Measurements from ENCODE around the gene GFRA1. TPM values are rescaled to one million over a fixed set of nuclear protein-coding genes. Genes with fewer than 3 reads are reported as not detected.

The GFRA1 gene
- total and polyA plus RNA-seq, 5 experiments from 2014 or later: not detected

DNA sequence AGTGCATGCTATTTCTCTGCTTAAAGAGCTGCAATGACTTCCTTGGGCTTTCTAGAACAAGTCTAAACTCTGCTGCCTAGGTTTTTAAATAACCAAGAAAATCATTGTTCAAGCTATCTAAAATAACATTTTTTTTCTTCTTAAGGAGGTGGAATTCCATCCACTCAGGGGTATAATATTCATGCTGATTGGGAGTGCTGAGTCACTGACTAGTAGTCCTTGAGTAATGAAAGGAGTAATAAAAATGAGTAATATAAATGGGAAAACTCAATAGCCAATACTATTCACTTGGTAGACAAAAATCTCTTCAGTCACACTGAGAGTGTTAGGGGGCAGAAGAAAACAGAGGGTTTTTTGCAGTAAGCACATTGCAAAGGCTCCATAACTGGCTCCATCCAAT, 72.0 kb downstream of the GFRA1 start:
- ATAC-seq: no peak
- DNase-seq: no peak
- Mint-ChIP-seq H3K4me1 (no peaks in the 10 kb centered on the region), H3K9me3 (peaks cover 0 to 8% (median 0%) of the 10 kb centered on the region in 9 donors), H3K27ac (no peak overlapping the region), H3K4me3 (no peak overlapping the region), H3K27me3 (peaks cover 0 to 25% (median 3%) of the 10 kb centered on the region in 5 donors), H3K36me3 (no peaks in the 10 kb centered on the region)
- POLR2A ChIA-PET: no interaction called here

DNA sequence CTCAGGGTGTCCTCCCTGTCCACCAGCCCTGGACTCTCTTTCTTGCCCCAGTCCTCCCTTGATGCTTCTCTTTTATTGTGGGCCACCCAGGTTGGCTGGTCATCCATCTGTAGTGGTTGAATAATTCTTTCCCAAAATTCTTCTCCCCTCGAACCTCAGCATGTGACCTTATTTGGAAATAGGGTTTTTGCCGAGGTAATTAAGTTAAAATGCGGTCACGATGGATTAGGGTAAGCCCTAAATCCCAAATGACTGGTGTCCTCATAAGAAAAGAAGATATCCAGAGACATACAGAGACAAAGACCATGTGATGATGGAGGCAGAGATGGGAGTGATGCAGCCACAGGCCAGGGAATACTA, 74.3 kb downstream of the GFRA1 start:
- Mint-ChIP-seq H3K4me1 (no peaks in the 10 kb centered on the region), H3K27me3 (peaks cover 0 to 25% (median 3%) of the 10 kb centered on the region in 5 donors), H3K27ac (no peak overlapping the region), H3K4me3 (no peak overlapping the region), H3K9me3 (peaks cover 0 to 19% (median 8%) of the 10 kb centered on the region in 9 donors), H3K36me3 (peaks cover 0 to 4% (median 0%) of the 10 kb centered on the region in 3 donors)
- no peak for DNase-seq
- ATAC-seq: no peak
- POLR2A ChIA-PET: no interaction called here

DNA sequence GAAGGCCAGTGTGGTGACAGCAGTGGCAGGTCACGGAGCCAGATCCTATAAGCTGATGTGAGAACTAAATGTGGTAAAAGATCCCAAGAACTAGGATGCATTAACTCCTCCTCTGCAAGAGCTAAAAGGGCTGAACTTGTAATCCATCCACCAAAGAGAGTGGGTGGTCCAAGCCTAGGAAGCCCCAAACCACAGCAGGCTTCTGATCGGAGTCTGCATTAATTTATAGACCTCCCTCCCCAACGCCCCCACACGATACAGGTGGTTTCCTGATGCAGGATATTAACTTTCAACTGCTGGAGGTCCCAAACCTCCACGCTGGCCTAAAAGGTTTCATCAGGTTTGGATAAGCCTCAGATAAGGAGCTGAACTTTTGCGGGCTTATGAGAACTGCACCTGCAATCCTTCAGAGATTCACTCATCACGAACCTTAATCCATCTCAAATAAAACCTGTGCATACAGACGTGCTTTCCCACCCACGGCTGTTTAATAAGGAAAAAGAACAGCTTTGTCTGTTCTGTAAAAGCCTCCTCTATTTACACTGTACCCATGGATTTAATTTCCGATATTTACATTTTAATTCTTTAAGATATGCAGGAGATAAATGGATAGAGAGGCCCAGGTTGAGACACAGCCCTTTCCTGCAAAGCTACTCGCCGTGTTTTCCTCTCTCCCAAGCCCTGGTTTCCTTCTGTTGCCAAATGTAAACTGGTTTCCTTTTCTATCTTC, 74.9 kb downstream of the GFRA1 start:
- no peak for ATAC-seq
- H3K27me3 Mint-ChIP-seq: peaks cover 0 to 25% (median 3%) of the 10 kb centered on the region in 5 donors
- H3K4me1 Mint-ChIP-seq: no peaks in the 10 kb centered on the region
- no peak overlapping the region for H3K4me3 Mint-ChIP-seq
- peaks cover 0 to 4% (median 0%) of the 10 kb centered on the region in 3 donors for H3K36me3 Mint-ChIP-seq
- peaks cover 0 to 19% (median 8%) of the 10 kb centered on the region in 9 donors for H3K9me3 Mint-ChIP-seq
- no peak for DNase-seq
- POLR2A ChIA-PET: no interaction called here
- no peak overlapping the region for H3K27ac Mint-ChIP-seq

DNA sequence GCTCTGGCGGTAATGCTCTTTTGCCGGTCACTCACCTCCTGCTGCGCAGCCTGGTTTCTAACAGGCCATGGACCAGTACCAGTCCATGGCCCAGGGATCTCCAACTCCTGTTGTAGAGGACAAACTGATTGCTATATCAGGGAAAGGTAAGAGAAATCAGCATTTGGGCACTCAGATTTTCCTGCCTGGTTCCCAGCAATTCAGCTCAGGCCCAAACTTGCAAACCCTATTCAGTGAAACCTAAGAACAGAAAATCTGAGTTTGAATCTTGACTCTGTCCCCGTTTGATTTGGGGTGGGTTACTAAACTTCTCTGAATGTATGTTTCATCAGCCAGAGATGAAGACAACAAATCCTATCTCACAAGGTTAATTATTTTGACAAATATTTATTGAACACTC, 77.4 kb downstream of the GFRA1 start:
- peaks cover 0 to 19% (median 8%) of the 10 kb centered on the region in 9 donors for H3K9me3 Mint-ChIP-seq
- peaks cover 0 to 7% (median 0%) of the 10 kb centered on the region in 5 donors for H3K27me3 Mint-ChIP-seq
- POLR2A ChIA-PET: no interaction called here
- DNase-seq: no peak
- ATAC-seq: no peak
- H3K36me3 Mint-ChIP-seq: peaks cover 0 to 4% (median 0%) of the 10 kb centered on the region in 3 donors
- peaks cover 0 to under 1% (median 0%) of the 10 kb centered on the region in 4 donors for H3K4me1 Mint-ChIP-seq
- H3K4me3 Mint-ChIP-seq: no peak overlapping the region
- H3K27ac Mint-ChIP-seq: no peak overlapping the region

- H3K9me3 Mint-ChIP-seq: peaks cover 0 to 16% (median 8%) of the 10 kb centered on the region in 9 donors
Observed at GRCh38 chr10:116195039-116195438, 78.0 kb downstream of the GFRA1 start.

DNA sequence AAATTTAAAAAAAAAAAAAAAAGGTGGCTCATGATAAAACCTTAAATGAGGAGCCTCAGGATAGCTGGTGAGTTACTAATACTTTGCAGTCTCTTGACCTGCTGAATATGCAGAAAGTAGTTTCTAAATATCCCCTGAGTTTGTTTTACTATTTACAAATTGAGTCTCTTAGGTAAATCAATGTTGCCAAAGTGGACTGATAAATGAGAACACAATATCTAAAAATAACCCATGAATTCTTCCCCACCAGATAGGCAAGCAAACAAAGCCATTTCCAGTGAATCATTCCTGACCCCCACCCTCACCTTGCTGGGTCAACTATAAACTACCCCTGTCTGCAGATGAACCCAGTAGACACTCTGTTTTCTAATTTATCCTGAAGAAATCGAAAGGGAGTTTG, 78.9 kb downstream of the GFRA1 start:
- no peak for ATAC-seq
- Mint-ChIP-seq H3K4me3 (no peak overlapping the region), H3K36me3 (peaks cover 0 to 4% (median 0%) of the 10 kb centered on the region in 3 donors), H3K27me3 (peaks cover 0 to 7% (median 0%) of the 10 kb centered on the region in 5 donors), H3K27ac (no peak overlapping the region), H3K4me1 (peaks cover 0 to 2% (median 0%) of the 10 kb centered on the region in 4 donors), H3K9me3 (peaks cover 0 to 19% (median 8%) of the 10 kb centered on the region in 9 donors)
- no peak for DNase-seq
- POLR2A ChIA-PET: no interaction called here

More at GRCh38 chr10:116195039-116195438, 78.0 kb downstream of the GFRA1 start:
- POLR2A ChIA-PET: no interaction called here
- Mint-ChIP-seq H3K27ac (no peak overlapping the region), H3K36me3 (peaks cover 0 to 4% (median 0%) of the 10 kb centered on the region in 3 donors), H3K4me1 (peaks cover 0 to 2% (median 0%) of the 10 kb centered on the region in 4 donors), H3K4me3 (no peak overlapping the region), H3K27me3 (peaks cover 0 to 7% (median 0%) of the 10 kb centered on the region in 5 donors)
- ATAC-seq (no peak), DNase-seq (no peak)

GRCh38 chr10:116190883-116191282, 82.1 kb downstream of the GFRA1 start:
- Mint-ChIP-seq H3K36me3 (peaks cover 0 to 4% (median 0%) of the 10 kb centered on the region in 3 donors), H3K9me3 (peaks cover 0 to 19% (median 8%) of the 10 kb centered on the region in 9 donors), H3K27me3 (peaks cover 0 to 6% (median 0%) of the 10 kb centered on the region in 5 donors), H3K4me1 (peaks cover 0 to 2% (median 0%) of the 10 kb centered on the region in 4 donors), H3K4me3 (no peak overlapping the region), H3K27ac (no peak overlapping the region)
- no peak for DNase-seq
- ATAC-seq: no peak
- POLR2A ChIA-PET: no interaction called here

- DNase-seq: no peak
- peaks cover 0 to 2% (median 0%) of the 10 kb centered on the region in 4 donors for H3K4me1 Mint-ChIP-seq
- POLR2A ChIA-PET: no interaction called here
- no peak overlapping the region for H3K4me3 Mint-ChIP-seq
- ATAC-seq: no peak
- H3K36me3 Mint-ChIP-seq: no peaks in the 10 kb centered on the region
- H3K27ac Mint-ChIP-seq: no peak overlapping the region
- peaks cover 0 to 6% (median 0%) of the 10 kb centered on the region in 5 donors for H3K27me3 Mint-ChIP-seq
- peaks cover 0 to 2% (median 0%) of the 10 kb centered on the region in 9 donors for H3K9me3 Mint-ChIP-seq
Observed at GRCh38 chr10:116186273-116186672, 86.7 kb downstream of the GFRA1 start.

DNA sequence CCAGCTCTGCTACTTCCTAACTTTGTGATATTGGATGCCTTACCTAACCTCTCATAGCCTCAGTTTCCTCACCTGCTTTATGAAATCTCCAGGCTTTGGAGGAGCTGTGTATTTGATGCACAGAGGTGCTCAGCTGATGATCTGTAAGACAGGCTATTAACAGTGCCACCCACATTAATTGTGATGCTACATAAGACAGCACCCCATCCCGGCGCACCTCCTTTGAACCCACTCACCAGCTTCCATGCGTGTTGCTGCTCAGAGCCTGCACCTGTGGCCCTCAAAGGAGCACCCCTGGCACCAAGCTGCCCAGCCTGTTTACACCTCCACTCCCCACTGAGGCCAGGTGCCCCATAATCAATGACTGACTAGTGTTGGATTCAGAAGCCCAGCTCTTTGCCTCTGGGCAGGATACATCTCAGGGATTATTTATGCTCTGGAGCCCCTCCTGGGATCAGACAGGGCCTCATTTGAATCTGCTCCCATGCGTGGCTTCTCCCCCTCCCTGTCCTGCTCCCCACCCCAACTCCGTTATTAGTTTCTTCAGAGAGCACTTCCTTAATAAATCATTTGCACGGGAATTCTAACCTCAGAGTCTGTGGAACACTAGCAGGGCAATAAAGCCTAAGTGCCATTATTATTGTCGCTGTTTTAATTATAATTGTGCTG, 87.7 kb downstream of the GFRA1 start:
- H3K4me1 Mint-ChIP-seq: no peaks in the 10 kb centered on the region
- ATAC-seq: no peak
- POLR2A ChIA-PET: no interaction called here
- no peak overlapping the region for H3K4me3 Mint-ChIP-seq
- H3K27me3 Mint-ChIP-seq: peaks cover 0 to 6% (median 0%) of the 10 kb centered on the region in 5 donors
- peaks cover 0 to 2% (median 0%) of the 10 kb centered on the region in 9 donors for H3K9me3 Mint-ChIP-seq
- H3K27ac Mint-ChIP-seq: no peak overlapping the region
- DNase-seq: no peak
- H3K36me3 Mint-ChIP-seq: no peaks in the 10 kb centered on the region

DNA sequence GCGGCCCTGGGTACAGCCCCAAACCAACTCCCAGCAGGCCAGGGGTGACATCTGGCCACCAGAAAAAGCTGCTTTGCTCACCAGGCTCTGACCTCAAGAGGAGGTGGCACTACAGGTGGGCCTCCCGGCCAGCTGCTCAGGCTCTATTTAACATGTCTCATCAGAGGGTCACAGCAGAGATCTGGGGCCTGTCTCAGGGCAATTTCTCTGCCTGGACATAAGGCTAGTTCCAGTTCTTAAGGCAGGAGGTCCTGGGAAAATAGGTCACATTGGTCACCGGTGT, 88.6 kb downstream of the GFRA1 start:
- Mint-ChIP-seq H3K4me3 (no peak overlapping the region), H3K9me3 (peaks cover 0 to 2% (median 0%) of the 10 kb centered on the region in 9 donors), H3K36me3 (no peaks in the 10 kb centered on the region), H3K27ac (no peak overlapping the region), H3K4me1 (no peaks in the 10 kb centered on the region), H3K27me3 (peaks cover 0 to 7% (median 0%) of the 10 kb centered on the region in 5 donors)
- POLR2A ChIA-PET: no interaction called here
- no peak for ATAC-seq
- no peak for DNase-seq

DNA sequence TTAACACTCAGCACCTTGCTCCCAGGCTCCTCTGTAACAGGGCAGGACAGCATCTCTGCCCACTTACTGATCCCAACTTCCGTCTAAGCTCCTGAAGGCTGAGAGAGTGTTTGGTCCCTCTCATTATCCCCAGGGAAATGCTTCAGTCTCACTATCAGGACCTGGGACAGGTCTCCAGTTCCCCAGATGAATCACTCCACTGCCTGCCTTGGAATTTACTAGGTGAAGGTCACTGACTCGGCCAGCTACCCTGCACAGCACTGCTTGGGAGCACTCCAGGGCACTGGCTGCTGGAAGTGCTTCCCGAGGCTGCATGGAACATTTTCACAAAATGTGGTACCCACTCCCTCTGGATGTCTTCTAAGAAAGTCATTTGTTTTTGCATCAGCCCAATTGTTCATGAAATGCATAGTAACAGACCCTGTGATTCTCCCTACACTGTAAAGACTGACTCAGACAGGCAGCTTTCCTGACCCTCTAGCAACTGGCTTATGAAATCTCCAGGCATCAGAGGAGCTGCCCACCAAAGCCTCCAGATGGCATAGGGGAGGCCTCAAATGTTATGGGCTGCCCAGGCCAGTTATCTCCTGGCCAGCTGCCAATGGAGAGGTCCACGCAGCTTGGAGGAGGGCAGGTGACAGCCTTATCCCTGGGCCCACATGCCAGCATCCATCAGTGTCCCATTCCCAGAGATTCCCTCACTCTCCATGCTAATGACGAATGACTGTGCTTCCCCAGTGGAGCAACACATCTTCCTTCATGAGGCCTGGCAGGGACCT, 89.1 kb downstream of the GFRA1 start:
- POLR2A ChIA-PET: no interaction called here

DNA sequence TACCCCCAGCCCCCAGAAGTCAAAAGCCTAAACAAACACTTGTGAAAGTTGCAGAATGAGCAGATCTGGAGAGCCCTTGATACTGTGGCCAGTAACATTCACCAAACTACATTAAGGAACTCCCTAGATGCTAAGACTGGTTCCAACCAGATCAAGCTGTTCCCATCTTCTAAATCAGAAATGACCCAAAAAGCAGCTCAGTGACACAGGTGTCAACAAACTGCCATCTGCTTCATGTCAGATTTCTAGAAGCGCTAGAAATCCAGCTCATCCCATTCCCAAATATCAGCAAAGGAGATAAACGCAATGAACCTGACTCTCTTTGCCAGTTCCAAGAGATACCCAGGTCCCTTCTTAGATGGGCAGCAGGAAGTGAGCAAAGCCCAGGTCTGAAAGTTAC, 90.6 kb downstream of the GFRA1 start:
- H3K4me3 Mint-ChIP-seq: no peak overlapping the region
- POLR2A ChIA-PET: no interaction called here
- H3K9me3 Mint-ChIP-seq: no peaks in the 10 kb centered on the region
- ATAC-seq (no peak), DNase-seq (no peak)
- H3K4me1 Mint-ChIP-seq: no peaks in the 10 kb centered on the region
- H3K27me3 Mint-ChIP-seq: peaks cover 0 to 3% (median 0%) of the 10 kb centered on the region in 5 donors
- no peaks in the 10 kb centered on the region for H3K36me3 Mint-ChIP-seq
- H3K27ac Mint-ChIP-seq: no peak overlapping the region

More for the DNA sequence above, 89.1 kb downstream of the GFRA1 start:
- Mint-ChIP-seq H3K36me3 (no peaks in the 10 kb centered on the region), H3K27me3 (peaks cover 0 to 9% (median 0%) of the 10 kb centered on the region in 5 donors), H3K4me3 (no peak overlapping the region), H3K4me1 (no peaks in the 10 kb centered on the region), H3K27ac (no peak overlapping the region), H3K9me3 (no peaks in the 10 kb centered on the region)
- ATAC-seq (no peak), DNase-seq (no peak)

DNA sequence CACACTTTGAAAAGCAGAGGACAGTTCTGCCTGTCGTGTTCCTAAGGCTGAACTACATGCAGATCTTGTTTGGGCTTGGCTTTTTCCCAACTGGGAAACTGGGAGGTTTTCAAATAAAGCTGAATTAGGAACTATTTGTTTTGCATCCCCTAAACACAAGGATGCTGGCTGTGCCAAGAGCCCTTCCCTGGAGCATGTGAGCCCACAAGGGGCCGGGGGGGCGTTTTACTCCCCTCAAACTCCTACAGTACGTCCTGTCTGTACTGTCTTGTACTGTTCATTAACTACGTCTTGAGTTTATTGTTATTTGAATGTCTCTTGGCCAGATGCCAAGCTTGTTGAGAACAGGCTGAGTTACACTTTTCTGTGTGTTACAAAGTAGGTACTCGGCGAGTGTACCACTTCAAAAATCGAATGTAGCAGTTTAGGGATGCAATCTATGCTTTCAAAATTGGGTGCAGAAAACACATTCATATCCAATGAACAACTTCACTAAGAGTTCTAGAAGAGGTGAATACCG, 94.9 kb downstream of the GFRA1 start:
- no peaks in the 10 kb centered on the region for H3K36me3 Mint-ChIP-seq
- POLR2A ChIA-PET: no interaction called here
- H3K9me3 Mint-ChIP-seq: no peaks in the 10 kb centered on the region
- ATAC-seq (no peak), DNase-seq (no peak)
- no peak overlapping the region for H3K4me3 Mint-ChIP-seq
- H3K27me3 Mint-ChIP-seq: peaks cover 0 to 3% (median 0%) of the 10 kb centered on the region in 5 donors
- H3K27ac Mint-ChIP-seq: no peak overlapping the region
- no peaks in the 10 kb centered on the region for H3K4me1 Mint-ChIP-seq
